ENCODE measurements around the gene SRP19.

Gene SRP19

DNA sequence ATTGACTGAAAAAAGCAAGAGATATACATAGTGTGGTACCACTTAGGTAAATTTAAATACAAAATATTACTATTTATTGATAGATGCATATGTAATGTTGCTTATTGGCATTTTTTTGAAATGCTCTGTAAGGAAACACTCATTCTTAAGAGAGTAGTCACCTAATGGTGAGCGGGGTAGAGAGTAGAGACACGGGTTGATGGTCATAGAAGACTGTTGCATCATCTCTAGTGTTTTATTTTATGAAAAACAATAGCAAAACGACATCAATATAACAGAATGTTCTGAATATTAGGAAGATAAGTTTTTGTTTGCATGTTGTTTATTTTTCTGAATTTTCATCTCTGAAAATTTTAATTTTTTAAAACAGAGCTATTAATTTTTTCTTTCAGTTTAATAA lies 4.0 kb downstream of the SRP19 start:
- H3K4me3 ChIP-seq (ENCODE audit: insufficient read depth, low read depth, low read length, poor library complexity, severe bottlenecking), result no peak overlapping the region
- DNase-seq, result no peak
- peaks cover 10% of the 10 kb centered on the region for H3K4me1 ChIP-seq (ENCODE audit: control insufficient read depth, insufficient read depth, low read length, poor library complexity, severe bottlenecking)
- H3K27ac ChIP-seq (ENCODE audit: insufficient read depth, low read length, poor library complexity, severe bottlenecking), result no peak overlapping the region
- H3K27me3 ChIP-seq (replicated peaks; ENCODE audit: control insufficient read depth, insufficient read depth, low read length, poor library complexity, severe bottlenecking), result no peaks in the 10 kb centered on the region
- peaks cover 49% of the 10 kb centered on the region for H3K36me3 ChIP-seq (ENCODE audit: control insufficient read depth, insufficient read depth, low read length)
- H3K9me3 ChIP-seq (ENCODE audit: control insufficient read depth, low read length), result no peaks in the 10 kb centered on the region

DNA sequence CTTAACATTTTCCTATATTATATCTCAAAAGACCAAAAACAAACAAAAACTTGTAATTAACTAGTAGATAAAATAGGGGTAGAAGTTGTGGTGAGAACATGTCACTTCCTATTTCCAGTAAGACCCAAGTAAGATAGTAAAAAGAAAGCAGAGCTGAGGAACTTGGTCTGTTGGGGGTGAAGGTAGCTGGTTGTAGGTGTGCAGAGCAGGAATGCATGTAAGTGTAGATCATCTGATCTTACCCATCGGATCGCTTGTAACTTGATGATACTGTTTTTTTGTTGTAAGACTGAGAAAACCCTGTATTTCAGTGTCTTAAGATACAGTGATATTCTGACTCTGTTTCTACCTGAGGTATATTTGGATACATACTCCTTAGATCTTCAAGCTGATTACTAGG lies 5.7 kb downstream of the SRP19 start:
- H3K36me3 ChIP-seq (ENCODE audit: control insufficient read depth, insufficient read depth, low read length), result peaks cover 57% of the 10 kb centered on the region
- H3K27ac ChIP-seq (ENCODE audit: insufficient read depth, low read length, poor library complexity, severe bottlenecking), result no peak overlapping the region
- no peaks in the 10 kb centered on the region for H3K27me3 ChIP-seq (replicated peaks; ENCODE audit: control insufficient read depth, insufficient read depth, low read length, poor library complexity, severe bottlenecking)
- H3K9me3 ChIP-seq (ENCODE audit: control insufficient read depth, low read length), result no peaks in the 10 kb centered on the region
- H3K4me3 ChIP-seq (ENCODE audit: insufficient read depth, low read depth, low read length, poor library complexity, severe bottlenecking), result no peak overlapping the region
- DNase-seq, result no peak
- peaks cover 10% of the 10 kb centered on the region for H3K4me1 ChIP-seq (ENCODE audit: control insufficient read depth, insufficient read depth, low read length, poor library complexity, severe bottlenecking)

DNA sequence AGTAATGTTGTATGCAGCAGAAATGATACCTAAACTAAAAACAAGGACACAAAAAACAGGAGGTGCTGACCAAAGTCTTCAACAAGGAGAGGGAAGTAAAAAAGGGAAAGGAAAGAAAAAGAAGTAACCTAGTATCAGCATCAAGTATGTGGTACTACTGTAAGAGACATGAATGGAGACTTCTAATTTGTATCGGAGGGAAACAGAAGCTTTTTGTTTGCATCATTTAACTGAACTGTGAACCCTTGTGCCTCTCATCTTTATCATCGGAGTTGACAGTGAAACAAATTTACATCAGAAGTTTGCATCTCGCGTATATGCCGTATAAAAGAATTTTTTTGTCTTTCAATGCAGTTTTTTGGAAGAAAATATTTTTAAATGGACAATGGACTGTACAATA lies 6.3 kb downstream of the SRP19 start:
- no peak overlapping the region for H3K27ac ChIP-seq (ENCODE audit: insufficient read depth, low read length, poor library complexity, severe bottlenecking)
- H3K27me3 ChIP-seq (replicated peaks; ENCODE audit: control insufficient read depth, insufficient read depth, low read length, poor library complexity, severe bottlenecking), result no peaks in the 10 kb centered on the region
- peaks cover 5% of the 10 kb centered on the region for H3K4me1 ChIP-seq (ENCODE audit: control insufficient read depth, insufficient read depth, low read length, poor library complexity, severe bottlenecking)
- DNase-seq, result no peak
- H3K9me3 ChIP-seq (ENCODE audit: control insufficient read depth, low read length), result no peaks in the 10 kb centered on the region
- H3K4me3 ChIP-seq (ENCODE audit: insufficient read depth, low read depth, low read length, poor library complexity, severe bottlenecking), result no peak overlapping the region
- peaks cover 57% of the 10 kb centered on the region for H3K36me3 ChIP-seq (ENCODE audit: control insufficient read depth, insufficient read depth, low read length)

DNA sequence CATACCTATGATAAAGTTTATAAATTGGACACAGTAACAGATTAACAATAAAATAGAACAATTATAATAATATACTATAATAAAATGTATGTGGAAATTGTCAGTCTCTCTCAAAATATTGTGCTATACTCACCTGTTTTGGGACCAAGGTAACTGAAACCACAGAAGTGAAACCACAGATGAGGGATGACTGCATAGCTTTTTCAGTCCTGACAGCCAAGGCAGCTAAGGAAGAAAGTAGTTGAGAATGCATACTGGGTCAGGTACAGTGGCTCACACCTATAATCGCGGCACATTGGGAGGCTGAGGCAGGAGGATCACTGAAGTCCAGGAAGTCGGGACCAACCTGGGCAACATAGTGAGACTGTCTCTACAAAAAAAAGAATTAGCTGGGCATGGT lies 8.9 kb downstream of the SRP19 start:
- H3K4me3 ChIP-seq (ENCODE audit: insufficient read depth, low read depth, low read length, poor library complexity, severe bottlenecking), result no peak overlapping the region
- no peak overlapping the region for H3K27ac ChIP-seq (ENCODE audit: insufficient read depth, low read length, poor library complexity, severe bottlenecking)
- peaks cover 9% of the 10 kb centered on the region for H3K4me1 ChIP-seq (ENCODE audit: control insufficient read depth, insufficient read depth, low read length, poor library complexity, severe bottlenecking)
- no peaks in the 10 kb centered on the region for H3K9me3 ChIP-seq (ENCODE audit: control insufficient read depth, low read length)
- peaks cover 38% of the 10 kb centered on the region for H3K36me3 ChIP-seq (ENCODE audit: control insufficient read depth, insufficient read depth, low read length)
- no peaks in the 10 kb centered on the region for H3K27me3 ChIP-seq (replicated peaks; ENCODE audit: control insufficient read depth, insufficient read depth, low read length, poor library complexity, severe bottlenecking)
- no peak for DNase-seq

DNA sequence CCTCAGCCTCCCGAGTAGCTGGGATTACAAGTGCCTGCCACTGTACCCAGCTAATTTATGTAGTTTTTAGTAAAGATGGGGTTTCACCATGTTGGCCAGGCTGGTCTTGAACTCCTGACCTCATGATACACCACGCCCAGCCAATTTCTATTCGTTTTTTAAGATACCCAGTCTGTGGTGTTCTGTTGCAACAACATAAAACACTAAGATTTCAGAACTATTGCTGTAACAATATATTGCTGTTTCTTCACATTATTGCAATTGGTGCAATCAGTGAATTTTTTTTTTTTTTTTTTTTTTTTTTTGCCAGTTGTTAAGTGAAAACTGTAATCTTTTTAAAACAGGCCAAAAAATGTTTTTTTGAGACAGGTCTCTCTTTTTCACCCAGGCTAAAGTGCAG lies 9.9 kb downstream of the SRP19 start:
- Histone ChIP-seq H3K9me3 (ENCODE audit: control insufficient read depth, low read length) (no peaks in the 10 kb centered on the region), H3K4me3 (ENCODE audit: insufficient read depth, low read depth, low read length, poor library complexity, severe bottlenecking) (no peak overlapping the region), H3K27ac (ENCODE audit: insufficient read depth, low read length, poor library complexity, severe bottlenecking) (no peak overlapping the region), H3K36me3 (ENCODE audit: control insufficient read depth, insufficient read depth, low read length) (peaks cover 35% of the 10 kb centered on the region), H3K4me1 (ENCODE audit: control insufficient read depth, insufficient read depth, low read length, poor library complexity, severe bottlenecking) (peaks cover 9% of the 10 kb centered on the region), H3K27me3 (replicated peaks; ENCODE audit: control insufficient read depth, insufficient read depth, low read length, poor library complexity, severe bottlenecking) (no peaks in the 10 kb centered on the region)
- DNase-seq, result no peak

DNA sequence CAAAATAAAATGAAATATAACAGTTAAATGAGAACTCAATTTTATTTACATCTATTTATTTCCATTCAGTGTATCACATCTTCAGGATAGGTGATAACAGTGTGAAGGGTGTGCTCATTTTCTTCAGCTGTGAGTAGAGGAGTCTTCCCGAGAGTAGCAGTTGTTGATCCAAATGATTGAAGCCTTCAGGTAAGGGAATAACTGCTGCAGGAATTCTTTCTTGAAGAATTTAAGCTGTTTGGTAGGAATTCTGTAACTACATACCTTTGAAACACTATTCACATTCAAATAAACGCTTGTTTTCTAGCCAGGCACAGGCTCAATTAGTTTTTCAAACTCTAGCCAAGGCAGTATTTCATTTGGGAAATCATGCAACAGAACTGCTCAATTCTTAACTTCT lies 15.3 kb downstream of the SRP19 start:
- H3K36me3 ChIP-seq (ENCODE audit: control insufficient read depth, insufficient read depth, low read length), result no peaks in the 10 kb centered on the region
- DNase-seq, result no peak
- H3K4me3 ChIP-seq (ENCODE audit: insufficient read depth, low read depth, low read length, poor library complexity, severe bottlenecking), result no peak overlapping the region
- no peaks in the 10 kb centered on the region for H3K27me3 ChIP-seq (replicated peaks; ENCODE audit: control insufficient read depth, insufficient read depth, low read length, poor library complexity, severe bottlenecking)
- peaks cover 21% of the 10 kb centered on the region for H3K4me1 ChIP-seq (ENCODE audit: control insufficient read depth, insufficient read depth, low read length, poor library complexity, severe bottlenecking)
- no peak overlapping the region for H3K27ac ChIP-seq (ENCODE audit: insufficient read depth, low read length, poor library complexity, severe bottlenecking)
- H3K9me3 ChIP-seq (ENCODE audit: control insufficient read depth, low read length), result no peaks in the 10 kb centered on the region

DNA sequence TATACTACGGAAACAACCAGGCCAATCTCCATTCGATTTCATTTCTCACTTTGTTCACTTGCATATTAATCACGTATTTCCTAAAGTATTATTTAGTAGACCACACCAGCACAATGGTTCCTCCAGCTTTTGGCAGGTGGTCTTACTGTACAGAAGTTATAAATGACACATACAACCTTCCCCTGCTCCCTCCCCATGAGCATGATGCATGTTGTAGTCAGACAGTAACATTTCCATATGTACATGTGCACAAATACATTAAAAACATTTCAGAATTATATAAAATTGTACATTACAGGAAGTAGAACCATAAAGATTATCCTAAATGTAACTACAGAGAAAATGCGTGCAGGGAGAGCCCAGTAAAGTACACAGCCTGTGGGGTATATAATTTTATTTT lies 17.0 kb downstream of the SRP19 start:
- Histone ChIP-seq H3K27me3 (replicated peaks; ENCODE audit: control insufficient read depth, insufficient read depth, low read length, poor library complexity, severe bottlenecking) (no peaks in the 10 kb centered on the region), H3K36me3 (ENCODE audit: control insufficient read depth, insufficient read depth, low read length) (peaks cover 5% of the 10 kb centered on the region), H3K9me3 (ENCODE audit: control insufficient read depth, low read length) (no peaks in the 10 kb centered on the region), H3K4me3 (ENCODE audit: insufficient read depth, low read depth, low read length, poor library complexity, severe bottlenecking) (no peak overlapping the region), H3K27ac (ENCODE audit: insufficient read depth, low read length, poor library complexity, severe bottlenecking) (peak overlapping the region; percentile 50), H3K4me1 (ENCODE audit: control insufficient read depth, insufficient read depth, low read length, poor library complexity, severe bottlenecking) (peaks cover 23% of the 10 kb centered on the region)
- DNase-seq, result no peak

DNA sequence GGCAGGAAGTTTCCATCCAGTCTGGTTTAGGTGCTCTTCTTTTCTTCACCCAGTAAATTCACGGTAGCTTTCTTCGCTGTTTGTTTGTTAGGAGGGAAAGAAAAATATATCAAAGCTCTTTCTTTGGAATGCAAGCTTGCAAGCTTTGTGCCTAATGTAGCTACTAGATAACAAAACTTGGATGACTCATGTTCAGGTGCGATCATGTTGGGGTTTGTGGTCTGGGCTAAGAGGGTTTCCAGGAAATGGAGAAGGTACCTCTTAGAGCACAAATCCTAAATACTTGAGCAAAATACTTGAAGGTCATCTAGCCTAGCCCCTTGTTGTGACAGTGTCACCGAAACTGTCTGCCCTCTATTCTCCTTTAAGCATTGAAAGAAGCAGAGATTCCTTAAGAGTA lies 17.7 kb downstream of the SRP19 start:
- no peaks in the 10 kb centered on the region for H3K27me3 ChIP-seq (replicated peaks; ENCODE audit: control insufficient read depth, insufficient read depth, low read length, poor library complexity, severe bottlenecking)
- DNase-seq, result peak; percentile 44 to 52 (median 50)
- H3K4me3 ChIP-seq (ENCODE audit: insufficient read depth, low read depth, low read length, poor library complexity, severe bottlenecking), result peak overlapping the region; percentile 8
- H3K4me1 ChIP-seq (ENCODE audit: control insufficient read depth, insufficient read depth, low read length, poor library complexity, severe bottlenecking), result peaks cover 20% of the 10 kb centered on the region
- peak overlapping the region; percentile 50 for H3K27ac ChIP-seq (ENCODE audit: insufficient read depth, low read length, poor library complexity, severe bottlenecking)
- H3K9me3 ChIP-seq (ENCODE audit: control insufficient read depth, low read length), result no peaks in the 10 kb centered on the region
- H3K36me3 ChIP-seq (ENCODE audit: control insufficient read depth, insufficient read depth, low read length), result peaks cover 6% of the 10 kb centered on the region

DNA sequence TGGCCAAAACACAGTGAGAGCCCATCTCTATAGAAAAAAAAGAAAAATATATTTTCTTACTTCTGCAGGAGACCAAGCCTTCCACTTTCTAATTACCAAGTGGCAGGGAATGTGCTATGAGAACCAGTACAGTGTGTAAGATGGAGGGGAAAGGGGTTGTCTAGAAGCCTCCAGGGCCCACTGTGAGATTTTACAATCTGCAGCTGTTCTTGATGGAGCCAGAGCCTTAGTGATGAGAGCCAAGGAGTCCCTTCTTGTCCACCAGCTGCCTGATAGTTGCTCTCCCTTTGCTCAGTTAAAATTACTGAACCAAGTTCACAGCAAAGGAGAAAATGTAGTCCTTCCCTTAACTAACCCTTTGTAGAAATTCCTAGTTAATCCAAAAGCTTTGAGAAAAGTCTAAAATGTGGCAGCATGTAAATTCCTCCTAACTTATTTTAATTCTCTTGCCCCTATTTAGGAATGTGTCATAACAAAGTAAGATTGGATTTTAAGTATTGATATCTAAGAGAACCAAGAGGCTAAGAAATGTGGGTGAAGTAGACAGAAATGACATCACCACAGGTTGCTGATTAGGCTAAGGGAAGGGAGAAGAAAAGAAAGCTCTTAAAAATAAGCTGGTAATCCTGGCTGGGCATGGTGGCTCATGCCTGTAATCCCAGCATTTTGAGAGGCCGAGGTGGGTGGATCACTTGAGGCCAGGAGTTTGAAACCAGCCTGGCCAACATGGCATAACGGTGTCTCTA lies 19.3 kb downstream of the SRP19 start:
- H3K4me1 ChIP-seq (ENCODE audit: control insufficient read depth, insufficient read depth, low read length, poor library complexity, severe bottlenecking), result peaks cover 17% of the 10 kb centered on the region
- H3K27me3 ChIP-seq (replicated peaks; ENCODE audit: control insufficient read depth, insufficient read depth, low read length, poor library complexity, severe bottlenecking), result no peaks in the 10 kb centered on the region
- peaks cover 21% of the 10 kb centered on the region for H3K36me3 ChIP-seq (ENCODE audit: control insufficient read depth, insufficient read depth, low read length)
- no peak for DNase-seq
- peak overlapping the region; percentile 44 for H3K27ac ChIP-seq (ENCODE audit: insufficient read depth, low read length, poor library complexity, severe bottlenecking)
- H3K9me3 ChIP-seq (ENCODE audit: control insufficient read depth, low read length), result no peaks in the 10 kb centered on the region
- no peak overlapping the region for H3K4me3 ChIP-seq (ENCODE audit: insufficient read depth, low read depth, low read length, poor library complexity, severe bottlenecking)

DNA sequence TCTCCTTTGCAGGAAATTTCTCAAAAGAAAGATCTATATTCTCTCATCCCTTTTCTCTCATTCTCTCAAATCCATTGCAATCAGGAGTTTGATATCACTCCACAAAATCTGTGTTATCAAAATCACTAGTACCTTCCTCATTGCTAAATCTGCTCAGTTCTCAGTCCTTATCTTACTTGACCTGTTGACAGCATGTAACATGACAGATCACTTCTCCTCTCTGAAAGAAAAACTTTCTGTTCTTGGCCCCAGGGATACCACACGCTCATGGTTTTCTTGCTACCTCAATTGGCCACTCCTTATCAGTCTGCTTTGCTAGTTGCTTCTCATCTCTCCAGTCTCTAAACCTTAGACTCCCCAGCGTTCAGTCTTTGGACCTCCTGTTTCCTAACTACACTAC lies 22.1 kb downstream of the SRP19 start:
- no peak for DNase-seq
- Histone ChIP-seq H3K4me3 (ENCODE audit: insufficient read depth, low read depth, low read length, poor library complexity, severe bottlenecking) (no peak overlapping the region), H3K27me3 (replicated peaks; ENCODE audit: control insufficient read depth, insufficient read depth, low read length, poor library complexity, severe bottlenecking) (no peaks in the 10 kb centered on the region), H3K9me3 (ENCODE audit: control insufficient read depth, low read length) (no peaks in the 10 kb centered on the region), H3K36me3 (ENCODE audit: control insufficient read depth, insufficient read depth, low read length) (peaks cover 29% of the 10 kb centered on the region), H3K27ac (ENCODE audit: insufficient read depth, low read length, poor library complexity, severe bottlenecking) (no peak overlapping the region), H3K4me1 (ENCODE audit: control insufficient read depth, insufficient read depth, low read length, poor library complexity, severe bottlenecking) (peaks cover 30% of the 10 kb centered on the region)

Measured in effector memory CD4-positive, alpha-beta T cell (primary cell).